SK-N-SH (cell line): Measurements from ENCODE around the gene WDR5B.

Source experiments
- EP300 ChIP-seq, 2 experiments: IDR thresholded peaks; 2 replicates each; pipeline versions ENCODE4 v1.4.0 to v1.6.1; 2012; ENCODE audit warnings: borderline replicate concordance in 1 of 2, low read depth in 1 of 2, low read length in 1 of 2
- MAX ChIP-seq: IDR thresholded peaks from 2 replicates; pipeline ENCODE4 v1.4.0; 2012; ENCODE audit warnings: low read depth
- MXI1 ChIP-seq: IDR thresholded peaks from 2 replicates; pipeline ENCODE4 v1.6.1; 2012; ENCODE audit warnings: mild to moderate bottlenecking, low read depth, low read length, improper control_type of control experiment
- POLR2AphosphoS5 ChIP-seq: IDR thresholded peaks from 2 replicates; pipeline ENCODE4 v1.6.1; 2012; ENCODE audit warnings: low read depth, low read length
- RAD21 ChIP-seq: IDR thresholded peaks from 2 replicates; pipeline ENCODE4 v1.6.1; 2012; ENCODE audit warnings: mild to moderate bottlenecking, low read length
- SMC3 ChIP-seq: IDR thresholded peaks from 2 replicates; pipeline ENCODE4 v1.6.1; 2012; ENCODE audit warnings: low read depth, low read length, improper control_type of control experiment
- TF ChIP-seq, protein P1 (sequence below): IDR thresholded peaks from 2 replicates; pipeline ENCODE4 v1.4.0; 2012; ENCODE audit warnings: low read depth, borderline replicate concordance
- TF ChIP-seq, protein P2 (sequence below): IDR thresholded peaks from 2 replicates; pipeline ENCODE4 v1.4.0; 2012; ENCODE audit warnings: low read depth, borderline replicate concordance
- TF ChIP-seq, protein P3 (sequence below): fragments of 150-350 bp; IDR thresholded peaks from 2 replicates; pipeline ENCODE4 v1.6.1; 2017; ENCODE audit warnings: antibody characterized with exemption, low read length, low read depth, borderline replicate concordance
- TF ChIP-seq, protein P4 (sequence below): fragments of 200-600 bp; sonication (generic); IDR thresholded peaks from 2 replicates; pipeline ENCODE4 v1.6.1; 2017; ENCODE audit warnings: antibody characterized with exemption, mild to moderate bottlenecking, moderate library complexity
- TF ChIP-seq, protein P5 (sequence below): IDR thresholded peaks from 2 replicates; pipeline ENCODE4 v1.6.1; 2012; ENCODE audit warnings: mild to moderate bottlenecking, low read depth, low read length, moderate library complexity

DNA sequence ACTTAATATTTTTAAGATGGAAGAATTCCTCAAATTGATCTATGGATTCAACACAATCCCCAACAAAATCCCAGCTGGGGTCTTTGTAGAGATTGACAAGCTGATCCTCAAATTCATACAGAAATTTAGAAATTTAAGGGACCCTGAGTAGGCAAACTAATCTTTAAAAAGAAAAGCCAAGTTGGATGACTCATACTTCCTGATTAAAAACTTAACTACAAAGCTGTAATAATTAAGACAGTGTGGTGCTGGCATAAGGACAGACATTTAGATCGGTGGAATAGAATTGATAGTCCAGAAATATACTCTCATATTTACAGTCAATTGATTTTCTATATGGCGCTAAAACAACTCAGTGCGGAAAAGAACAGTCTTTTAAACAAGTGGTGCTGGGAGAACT, 20.3 kb downstream of the WDR5B start:
- TF ChIP-seq, protein P1, sequence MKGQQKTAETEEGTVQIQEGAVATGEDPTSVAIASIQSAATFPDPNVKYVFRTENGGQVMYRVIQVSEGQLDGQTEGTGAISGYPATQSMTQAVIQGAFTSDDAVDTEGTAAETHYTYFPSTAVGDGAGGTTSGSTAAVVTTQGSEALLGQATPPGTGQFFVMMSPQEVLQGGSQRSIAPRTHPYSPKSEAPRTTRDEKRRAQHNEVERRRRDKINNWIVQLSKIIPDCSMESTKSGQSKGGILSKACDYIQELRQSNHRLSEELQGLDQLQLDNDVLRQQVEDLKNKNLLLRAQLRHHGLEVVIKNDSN = no peak
- TF ChIP-seq, protein P2, sequence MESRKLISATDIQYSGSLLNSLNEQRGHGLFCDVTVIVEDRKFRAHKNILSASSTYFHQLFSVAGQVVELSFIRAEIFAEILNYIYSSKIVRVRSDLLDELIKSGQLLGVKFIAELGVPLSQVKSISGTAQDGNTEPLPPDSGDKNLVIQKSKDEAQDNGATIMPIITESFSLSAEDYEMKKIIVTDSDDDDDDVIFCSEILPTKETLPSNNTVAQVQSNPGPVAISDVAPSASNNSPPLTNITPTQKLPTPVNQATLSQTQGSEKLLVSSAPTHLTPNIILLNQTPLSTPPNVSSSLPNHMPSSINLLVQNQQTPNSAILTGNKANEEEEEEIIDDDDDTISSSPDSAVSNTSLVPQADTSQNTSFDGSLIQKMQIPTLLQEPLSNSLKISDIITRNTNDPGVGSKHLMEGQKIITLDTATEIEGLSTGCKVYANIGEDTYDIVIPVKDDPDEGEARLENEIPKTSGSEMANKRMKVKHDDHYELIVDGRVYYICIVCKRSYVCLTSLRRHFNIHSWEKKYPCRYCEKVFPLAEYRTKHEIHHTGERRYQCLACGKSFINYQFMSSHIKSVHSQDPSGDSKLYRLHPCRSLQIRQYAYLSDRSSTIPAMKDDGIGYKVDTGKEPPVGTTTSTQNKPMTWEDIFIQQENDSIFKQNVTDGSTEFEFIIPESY = no peak
- TF ChIP-seq, protein P3, sequence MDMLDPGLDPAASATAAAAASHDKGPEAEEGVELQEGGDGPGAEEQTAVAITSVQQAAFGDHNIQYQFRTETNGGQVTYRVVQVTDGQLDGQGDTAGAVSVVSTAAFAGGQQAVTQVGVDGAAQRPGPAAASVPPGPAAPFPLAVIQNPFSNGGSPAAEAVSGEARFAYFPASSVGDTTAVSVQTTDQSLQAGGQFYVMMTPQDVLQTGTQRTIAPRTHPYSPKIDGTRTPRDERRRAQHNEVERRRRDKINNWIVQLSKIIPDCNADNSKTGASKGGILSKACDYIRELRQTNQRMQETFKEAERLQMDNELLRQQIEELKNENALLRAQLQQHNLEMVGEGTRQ = no peak
- no peak for TF ChIP-seq EP300 (IDR thresholded peaks at IDR 0.05; ENCODE audit: borderline replicate concordance in 1 of 2, low read depth in 1 of 2, low read length in 1 of 2)
- TF ChIP-seq POLR2AphosphoS5 = no peak
- no peak for TF ChIP-seq MAX
- TF ChIP-seq, protein P4, sequence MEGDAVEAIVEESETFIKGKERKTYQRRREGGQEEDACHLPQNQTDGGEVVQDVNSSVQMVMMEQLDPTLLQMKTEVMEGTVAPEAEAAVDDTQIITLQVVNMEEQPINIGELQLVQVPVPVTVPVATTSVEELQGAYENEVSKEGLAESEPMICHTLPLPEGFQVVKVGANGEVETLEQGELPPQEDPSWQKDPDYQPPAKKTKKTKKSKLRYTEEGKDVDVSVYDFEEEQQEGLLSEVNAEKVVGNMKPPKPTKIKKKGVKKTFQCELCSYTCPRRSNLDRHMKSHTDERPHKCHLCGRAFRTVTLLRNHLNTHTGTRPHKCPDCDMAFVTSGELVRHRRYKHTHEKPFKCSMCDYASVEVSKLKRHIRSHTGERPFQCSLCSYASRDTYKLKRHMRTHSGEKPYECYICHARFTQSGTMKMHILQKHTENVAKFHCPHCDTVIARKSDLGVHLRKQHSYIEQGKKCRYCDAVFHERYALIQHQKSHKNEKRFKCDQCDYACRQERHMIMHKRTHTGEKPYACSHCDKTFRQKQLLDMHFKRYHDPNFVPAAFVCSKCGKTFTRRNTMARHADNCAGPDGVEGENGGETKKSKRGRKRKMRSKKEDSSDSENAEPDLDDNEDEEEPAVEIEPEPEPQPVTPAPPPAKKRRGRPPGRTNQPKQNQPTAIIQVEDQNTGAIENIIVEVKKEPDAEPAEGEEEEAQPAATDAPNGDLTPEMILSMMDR = no peak
- TF ChIP-seq MXI1 = no peak
- TF ChIP-seq RAD21 = no peak
- TF ChIP-seq, protein P5, sequence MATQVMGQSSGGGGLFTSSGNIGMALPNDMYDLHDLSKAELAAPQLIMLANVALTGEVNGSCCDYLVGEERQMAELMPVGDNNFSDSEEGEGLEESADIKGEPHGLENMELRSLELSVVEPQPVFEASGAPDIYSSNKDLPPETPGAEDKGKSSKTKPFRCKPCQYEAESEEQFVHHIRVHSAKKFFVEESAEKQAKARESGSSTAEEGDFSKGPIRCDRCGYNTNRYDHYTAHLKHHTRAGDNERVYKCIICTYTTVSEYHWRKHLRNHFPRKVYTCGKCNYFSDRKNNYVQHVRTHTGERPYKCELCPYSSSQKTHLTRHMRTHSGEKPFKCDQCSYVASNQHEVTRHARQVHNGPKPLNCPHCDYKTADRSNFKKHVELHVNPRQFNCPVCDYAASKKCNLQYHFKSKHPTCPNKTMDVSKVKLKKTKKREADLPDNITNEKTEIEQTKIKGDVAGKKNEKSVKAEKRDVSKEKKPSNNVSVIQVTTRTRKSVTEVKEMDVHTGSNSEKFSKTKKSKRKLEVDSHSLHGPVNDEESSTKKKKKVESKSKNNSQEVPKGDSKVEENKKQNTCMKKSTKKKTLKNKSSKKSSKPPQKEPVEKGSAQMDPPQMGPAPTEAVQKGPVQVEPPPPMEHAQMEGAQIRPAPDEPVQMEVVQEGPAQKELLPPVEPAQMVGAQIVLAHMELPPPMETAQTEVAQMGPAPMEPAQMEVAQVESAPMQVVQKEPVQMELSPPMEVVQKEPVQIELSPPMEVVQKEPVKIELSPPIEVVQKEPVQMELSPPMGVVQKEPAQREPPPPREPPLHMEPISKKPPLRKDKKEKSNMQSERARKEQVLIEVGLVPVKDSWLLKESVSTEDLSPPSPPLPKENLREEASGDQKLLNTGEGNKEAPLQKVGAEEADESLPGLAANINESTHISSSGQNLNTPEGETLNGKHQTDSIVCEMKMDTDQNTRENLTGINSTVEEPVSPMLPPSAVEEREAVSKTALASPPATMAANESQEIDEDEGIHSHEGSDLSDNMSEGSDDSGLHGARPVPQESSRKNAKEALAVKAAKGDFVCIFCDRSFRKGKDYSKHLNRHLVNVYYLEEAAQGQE = no peak
- TF ChIP-seq SMC3 = no peak
